ENCODE results near the gene C6orf89.
A peak's percentile ranks its signal among the peaks of the same experiment; 100 is the strongest.
"Not testable (repeated sequence)": the region's sequence is repeated elsewhere in the genome, so short reads cannot be mapped to it uniquely, and the experiment has no call there.

The C6orf89 gene

DNA sequence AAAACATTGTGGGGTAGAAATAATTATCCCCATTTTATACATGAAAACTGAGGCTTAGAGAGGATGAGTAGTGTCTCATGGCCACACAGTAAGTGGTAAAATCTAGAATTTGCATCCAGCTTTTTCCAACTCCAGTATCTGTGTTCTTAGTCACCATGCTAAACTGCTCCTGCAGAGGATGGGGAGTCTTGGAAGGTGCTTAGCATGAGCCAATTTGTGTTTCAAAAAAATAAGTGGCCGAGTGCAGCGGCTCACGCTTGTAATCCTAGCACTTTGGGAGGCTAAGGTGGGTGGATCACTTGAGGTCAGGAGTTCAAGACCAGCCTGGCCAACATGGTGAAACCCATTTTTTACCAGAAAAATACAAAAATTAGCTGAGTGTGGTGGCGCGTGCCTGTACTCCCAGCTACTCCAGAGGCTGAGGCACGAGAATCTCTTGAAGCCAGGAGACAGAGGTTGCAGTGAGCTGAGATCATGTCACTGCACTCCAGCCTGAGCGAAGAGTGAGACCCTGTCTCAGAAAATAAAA, 2.4 kb downstream of the C6orf89 start:
- DNase-seq (ENCODE audit: low read depth) = no peak

DNA sequence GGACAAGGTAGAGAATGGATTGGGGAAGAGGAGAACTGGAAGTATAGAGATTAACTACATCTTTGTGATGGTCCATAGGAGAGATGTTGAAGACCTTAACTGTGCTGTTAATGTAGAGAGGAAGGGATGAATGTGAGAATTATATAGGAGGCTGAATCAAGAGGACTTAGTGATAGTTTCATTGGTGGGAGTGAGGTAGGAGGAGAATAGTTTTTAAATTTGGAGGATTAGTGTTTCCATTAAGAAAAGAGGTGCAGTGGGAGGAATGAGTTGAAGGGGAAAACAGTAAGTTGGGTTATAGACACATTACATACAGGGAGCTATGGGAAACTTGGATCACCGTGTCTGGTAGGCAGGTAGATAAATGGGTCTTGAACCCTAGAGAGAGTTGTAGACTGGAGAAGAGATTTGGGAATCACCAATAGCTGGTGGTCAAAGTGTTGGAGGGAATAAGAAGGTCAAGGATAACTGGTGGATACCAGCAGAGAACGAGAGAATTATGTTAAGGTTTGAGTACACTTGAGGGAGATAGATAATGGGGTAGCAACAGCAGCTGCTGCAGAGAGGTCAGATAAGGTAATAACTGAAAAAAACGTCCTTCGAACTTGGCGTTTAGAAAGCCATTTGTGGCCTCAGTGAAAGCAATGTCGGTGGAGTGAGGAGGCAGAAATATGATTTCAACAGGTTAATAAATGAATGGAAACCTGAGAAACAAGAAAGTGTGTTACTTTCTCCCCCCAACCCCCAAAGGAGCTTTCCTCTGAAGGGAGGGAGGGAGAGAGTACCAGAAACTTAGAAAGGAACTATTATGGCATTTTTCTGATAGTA, 3.1 kb downstream of the C6orf89 start:
- no peak for DNase-seq (ENCODE audit: low read depth)

DNA sequence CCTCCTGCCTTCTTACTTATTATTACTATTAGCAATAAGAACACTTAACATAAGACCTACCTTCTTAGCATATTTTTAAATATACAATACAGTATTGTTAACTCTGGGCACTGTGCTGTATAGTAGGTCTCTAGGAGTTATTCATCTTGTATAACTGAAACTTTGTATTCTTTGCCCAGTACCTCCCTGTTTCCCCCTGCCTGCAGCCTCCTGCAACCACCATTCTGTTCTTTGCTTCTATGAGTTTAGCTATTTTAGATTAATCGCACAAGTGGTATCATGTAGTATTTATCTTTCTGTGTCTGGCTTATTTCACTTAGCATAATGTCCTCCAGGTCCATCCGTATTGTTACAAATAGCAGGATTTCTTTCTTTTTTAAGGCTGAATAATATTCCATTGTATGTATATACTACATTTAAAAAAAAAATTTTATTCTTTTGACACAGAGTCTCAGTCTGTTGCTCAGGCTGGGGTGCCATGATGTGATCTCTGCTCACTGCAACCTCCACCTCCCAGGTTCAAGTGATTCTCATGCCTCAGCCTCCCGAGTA, 4.4 kb downstream of the C6orf89 start:
- no peak for DNase-seq (ENCODE audit: low read depth)

DNA sequence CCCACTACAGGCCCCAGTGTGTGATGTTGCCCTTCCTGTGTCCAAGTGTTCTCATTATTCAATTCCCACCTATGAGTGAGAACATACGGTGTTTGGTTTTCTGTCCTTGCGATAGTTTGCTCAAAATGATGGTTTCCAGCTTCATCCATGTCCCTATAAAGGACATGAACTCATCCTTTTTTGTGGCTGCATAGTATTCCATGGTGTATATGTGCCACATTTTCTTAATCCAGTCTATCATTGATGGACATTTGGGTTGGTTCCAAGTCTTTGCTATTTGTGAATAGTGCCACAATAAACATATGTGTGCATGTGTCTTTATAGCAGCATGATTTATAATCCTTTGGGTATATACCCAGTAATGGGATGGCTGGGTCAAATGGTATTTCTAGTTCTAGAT, 5.4 kb downstream of the C6orf89 start:
- not testable (repeated sequence) for DNase-seq (ENCODE audit: low read depth)

DNA sequence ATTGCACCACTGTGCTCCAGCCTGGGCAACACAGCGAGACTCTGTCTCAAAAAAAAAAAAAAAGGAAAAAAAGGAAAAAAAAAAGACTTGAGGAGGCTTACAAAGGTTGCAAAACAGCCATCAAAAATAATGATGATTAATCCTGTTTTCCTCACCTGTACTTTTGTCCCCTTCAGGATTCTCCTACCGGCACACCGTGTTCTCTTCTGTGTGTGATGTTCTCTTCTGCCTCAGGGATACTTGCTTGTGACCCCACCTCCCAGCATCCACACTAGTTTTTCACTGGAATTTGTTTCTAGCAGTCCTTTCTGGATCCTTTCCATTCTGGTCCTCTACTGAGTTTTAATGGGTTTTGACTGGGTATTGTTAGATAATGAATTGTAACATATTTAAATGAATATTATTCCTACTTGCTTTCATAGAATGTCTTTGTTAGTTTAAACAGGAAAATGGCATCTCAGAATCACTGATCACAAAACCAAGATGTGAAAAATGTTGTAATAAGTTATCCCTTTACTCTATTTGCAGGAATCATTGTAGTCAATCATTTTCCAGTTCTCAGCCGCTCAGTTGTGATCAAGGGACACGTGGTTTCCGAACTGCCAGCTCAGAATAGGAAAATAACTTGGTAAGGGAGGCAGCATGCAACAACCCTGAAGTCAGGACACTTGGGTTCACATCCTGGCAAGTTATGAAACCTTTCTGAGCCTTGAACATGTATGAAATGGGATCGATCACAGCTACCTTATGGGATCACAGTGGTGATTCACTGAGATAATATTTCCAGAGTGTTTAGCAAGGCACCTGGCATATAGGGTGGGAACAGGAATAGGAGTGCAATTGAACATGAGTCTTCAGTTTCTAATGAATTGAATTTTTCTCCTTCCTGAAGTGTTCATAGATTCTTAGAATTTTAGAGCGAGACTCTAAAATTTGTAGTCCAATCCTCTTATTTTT, 8.5 kb downstream of the C6orf89 start:
- no peak for DNase-seq (ENCODE audit: low read depth)

DNA sequence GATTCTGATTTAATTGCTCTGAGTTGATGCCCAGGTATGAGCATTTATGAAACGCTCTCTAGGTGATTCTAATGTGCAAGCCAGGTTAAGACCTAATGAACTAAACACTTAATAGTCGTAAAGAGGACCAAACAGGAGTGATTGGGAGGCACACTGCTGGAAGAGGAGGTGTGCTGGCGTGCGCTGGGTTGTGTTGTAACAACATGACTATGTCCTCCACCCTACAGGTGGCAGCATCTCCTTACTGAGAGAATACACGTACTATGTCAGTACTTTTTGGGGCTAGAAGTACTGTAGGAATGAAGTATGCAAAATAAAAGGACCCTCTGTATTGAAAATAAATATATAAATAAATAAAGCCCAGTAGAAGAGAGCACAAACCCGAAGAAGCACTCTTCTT, 11.9 kb downstream of the C6orf89 start:
- DNase-seq (ENCODE audit: low read depth) = no peak

DNA sequence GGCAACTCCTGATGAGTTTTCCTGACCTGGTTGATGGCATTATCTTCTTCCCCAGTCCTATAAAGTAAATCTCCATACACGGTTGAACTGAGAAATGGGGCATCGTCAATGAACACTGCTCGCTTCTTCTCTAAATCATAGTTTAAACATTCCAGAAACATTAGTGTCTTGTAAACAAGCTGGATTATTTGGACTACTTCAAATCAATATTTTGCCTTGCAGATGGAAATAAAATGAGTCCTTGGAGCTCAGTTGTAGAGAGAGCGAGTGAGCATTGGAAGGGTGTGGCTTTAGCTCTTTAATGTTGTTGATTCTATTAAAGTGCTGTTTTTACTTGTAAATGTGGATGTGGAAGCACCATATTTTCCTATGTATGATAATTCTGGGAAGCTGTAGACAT, 18.4 kb downstream of the C6orf89 start:
- DNase-seq (ENCODE audit: low read depth) = no peak

DNA sequence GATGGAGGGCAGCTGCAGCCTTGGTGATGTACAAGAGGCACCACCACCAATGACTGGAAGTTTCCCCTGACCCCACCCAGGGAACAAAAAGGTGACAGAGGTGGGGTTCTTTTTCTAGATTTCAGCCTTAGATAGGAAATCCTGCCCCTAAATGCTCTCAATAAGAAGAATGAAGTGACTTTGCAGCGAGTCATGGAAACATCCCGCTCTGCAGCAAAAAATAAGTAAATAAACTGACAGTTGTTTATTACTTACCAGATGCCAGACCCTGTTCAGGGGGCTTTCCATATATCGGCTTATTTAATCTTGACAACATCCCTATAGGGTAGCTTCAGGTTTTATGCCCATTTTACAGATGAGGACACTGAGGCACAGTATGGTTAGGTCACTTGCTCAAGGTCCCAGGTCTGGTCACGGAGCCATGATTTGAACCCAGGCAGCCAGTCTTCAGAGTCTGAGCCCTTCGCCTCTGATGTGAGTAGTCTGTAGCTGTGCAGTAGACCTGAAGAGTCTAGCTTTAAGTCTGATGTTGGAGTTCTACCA, 19.2 kb downstream of the C6orf89 start:
- DNase-seq (ENCODE audit: low read depth) = no peak

DNA sequence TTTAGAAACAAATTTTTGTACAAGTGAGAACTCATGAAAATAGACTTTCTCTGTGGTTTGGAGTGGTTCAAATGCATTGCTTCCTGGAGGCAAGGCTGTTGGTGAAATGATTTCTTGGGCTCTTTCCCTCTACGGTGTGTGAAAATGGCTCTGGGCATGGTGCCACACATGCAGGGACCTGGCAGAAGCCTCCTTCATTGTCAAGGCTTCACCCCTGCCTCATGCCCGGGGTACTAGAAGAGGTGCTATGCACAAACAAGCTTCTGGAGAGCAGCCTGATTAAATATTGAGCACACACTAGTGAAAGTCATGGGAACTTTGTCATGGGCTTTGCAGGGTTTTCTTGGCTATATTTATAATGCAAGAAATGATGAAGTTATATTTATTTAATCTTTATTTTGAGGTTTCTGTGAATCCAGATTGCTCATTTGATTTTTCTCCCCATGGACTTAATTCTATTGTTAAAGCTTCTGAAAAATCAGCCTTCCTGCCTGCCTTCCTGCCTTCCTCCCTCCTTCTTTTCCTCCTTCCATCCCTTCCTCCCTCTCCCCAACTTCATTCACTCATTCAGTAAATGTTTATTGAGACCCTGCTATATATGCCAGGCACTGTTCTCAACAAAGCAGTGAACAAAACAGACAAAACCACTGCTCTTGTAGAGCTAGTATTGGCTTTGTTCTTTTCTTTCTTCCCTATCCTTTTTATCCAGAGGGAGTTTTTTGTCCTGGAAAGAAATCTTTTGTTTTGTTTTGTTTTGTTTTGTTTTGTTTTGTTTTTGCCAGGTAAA, 21.0 kb downstream of the C6orf89 start:
- no peak for DNase-seq (ENCODE audit: low read depth)

DNA sequence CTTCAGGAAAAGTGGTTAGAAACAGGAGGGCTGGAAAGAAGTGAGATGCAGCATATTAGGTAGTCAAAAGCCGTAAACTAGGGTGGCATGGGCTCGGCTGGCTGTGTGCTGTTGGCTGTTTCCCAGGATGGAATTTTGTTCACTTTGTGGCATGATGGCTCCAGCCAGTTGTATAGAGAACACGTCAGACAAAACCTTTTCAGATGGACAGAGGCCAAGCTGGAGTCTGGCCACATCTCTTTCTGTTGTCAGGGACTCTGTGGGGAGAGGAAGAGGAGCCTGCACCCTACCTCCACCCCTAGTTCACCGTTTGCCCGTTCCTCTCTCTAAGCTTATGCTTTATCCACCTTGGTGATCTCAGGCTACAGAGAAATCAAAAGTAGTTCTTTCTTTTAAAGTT, 22.0 kb downstream of the C6orf89 start:
- DNase-seq (ENCODE audit: low read depth) = no peak

DNA sequence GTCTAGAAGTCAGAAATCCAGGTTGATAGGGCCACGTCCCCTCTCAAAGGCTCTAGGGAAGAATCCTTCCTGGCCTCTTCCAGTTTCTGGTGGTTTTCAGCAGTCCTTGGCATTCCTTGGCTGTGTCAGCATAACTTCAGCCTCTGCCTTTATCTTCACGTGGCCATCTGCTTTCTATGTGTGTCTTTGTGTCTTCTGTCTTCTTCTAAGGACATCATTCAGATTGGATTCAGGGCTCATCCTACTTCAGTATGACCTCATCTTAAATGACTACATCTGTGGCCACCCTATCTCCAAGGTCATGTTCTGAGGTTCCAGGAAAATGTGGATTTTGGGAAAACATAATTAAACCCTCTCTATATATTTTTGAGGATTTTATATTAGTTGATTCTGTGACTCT, 23.0 kb downstream of the C6orf89 start:
- DNase-seq (ENCODE audit: low read depth) = no peak

DNA sequence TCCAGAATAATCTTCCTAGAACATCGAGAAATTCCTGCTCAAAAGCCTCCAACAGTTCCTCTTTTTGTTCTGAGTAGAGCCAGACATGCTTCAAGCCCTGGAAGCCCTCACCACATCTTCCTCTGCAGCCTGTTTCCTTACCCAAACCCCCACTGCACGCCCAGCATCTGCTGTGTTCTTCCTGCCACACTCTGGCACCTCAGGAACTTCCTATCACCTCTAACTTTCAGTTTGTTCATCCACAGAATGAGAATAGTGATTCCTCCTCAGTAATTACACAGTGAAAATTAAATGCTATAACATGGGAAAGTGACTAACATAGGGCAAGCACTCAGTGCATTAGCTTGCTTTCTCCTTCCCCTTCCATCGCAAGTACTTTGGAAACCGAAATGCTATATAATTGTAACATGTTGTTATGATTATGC, 26.3 kb downstream of the C6orf89 start:
- no peak for DNase-seq (ENCODE audit: low read depth)

DNA sequence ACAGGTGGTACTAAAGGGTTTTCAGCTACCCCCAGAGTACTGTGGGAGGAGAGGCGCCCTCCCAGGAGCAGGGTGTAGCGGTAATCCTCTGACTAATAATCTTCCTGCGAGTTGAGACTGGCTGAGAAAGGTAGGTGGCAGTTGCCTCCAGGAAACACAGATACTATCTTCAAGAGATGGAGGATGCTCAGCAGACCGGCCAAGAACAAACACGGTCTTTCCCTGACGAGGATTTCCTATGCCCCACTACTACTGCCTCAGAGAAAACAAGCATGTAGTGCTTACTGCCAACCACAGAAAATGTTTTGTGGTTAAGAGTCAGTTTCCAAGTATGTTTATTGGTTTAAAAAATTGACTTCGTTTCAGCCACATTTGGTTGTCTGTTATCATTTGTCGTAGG, 26.8 kb downstream of the C6orf89 start:
- DNase-seq (ENCODE audit: low read depth) = peak; percentile 30

DNA sequence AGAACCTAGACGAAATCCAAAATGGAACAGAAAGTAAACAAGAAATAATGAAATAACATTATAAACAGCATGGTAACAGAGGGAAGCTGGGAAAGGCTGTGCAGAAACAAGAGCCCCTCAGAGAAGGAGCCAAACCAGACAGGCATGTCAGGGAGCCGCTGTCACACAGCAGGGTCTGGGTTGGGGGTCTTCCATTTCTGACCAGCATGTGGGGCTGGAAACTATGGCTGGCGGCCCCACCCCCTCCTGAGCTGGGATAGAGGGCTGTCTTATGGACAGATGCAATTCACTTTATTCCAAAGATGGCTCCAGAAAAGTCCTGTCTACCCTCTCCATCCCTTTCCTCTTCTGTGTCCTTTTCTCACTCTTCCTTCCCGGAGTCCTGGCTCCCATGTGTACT, 27.3 kb downstream of the C6orf89 start:
- DNase-seq (ENCODE audit: low read depth) = no peak

DNA sequence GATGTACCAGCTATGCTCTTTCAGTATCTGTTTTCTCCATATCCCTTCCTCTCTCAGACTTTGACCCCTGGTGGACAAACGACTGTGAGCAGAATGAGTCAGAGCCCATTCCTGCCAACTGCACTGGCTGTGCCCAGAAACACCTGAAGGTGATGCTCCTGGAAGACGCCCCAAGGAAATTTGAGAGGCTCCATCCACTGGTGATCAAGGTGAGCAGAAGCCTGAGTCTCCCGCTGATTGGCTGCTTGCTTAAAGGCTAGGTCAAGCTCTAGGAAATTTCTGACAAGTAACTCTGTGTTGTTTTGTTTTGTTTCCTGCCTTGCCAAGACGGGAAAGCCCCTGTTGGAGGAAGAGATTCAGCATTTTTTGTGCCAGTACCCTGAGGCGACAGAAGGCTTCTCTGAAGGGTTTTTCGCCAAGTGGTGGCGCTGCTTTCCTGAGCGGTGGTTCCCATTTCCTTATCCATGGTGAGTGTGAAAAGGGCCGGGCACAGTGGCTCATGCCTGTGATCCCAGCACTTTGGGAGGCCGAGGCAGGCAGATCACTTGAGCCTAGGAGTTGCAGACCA, 28.6 kb downstream of the C6orf89 start:
- DNase-seq (ENCODE audit: low read depth) = no peak

DNA sequence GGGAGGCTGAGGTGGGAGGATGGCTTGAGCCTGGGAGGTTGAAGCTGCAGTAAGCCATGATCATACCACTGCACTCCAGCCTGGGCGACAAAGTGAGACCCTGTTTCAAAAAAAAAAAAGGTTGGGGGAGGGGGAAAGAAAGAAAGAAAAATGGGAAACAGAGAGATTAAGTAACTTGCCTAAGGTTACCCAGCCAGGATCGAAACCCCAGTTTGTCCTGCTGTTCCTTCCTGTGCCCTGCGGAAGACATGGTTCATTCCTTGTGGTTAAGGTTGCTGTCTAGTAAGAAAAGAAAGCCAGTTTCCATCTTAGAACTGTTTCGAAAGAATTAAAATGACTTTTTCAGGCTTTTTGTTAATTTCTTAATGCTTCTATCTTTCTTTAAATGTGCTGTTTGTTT, 29.8 kb downstream of the C6orf89 start:
- DNase-seq (ENCODE audit: low read depth) = no peak

DNA sequence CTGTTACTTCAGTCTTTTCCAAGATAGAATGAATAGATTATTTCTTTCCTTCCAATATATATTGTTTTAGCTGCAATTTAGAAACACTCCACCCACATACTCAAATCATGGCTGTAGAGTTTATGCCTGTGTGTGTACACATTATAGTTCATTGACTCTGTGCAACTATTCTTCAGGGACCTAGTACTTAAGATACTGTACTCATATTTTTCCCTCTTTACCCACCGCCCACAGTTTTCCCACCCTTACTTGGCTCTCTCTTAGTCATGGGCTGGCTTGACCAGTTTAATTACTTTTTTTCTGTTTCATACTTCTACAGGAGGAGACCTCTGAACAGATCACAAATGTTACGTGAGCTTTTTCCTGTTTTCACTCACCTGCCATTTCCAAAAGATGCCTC, 30.4 kb downstream of the C6orf89 start:
- DNase-seq (ENCODE audit: low read depth) = no peak

DNA sequence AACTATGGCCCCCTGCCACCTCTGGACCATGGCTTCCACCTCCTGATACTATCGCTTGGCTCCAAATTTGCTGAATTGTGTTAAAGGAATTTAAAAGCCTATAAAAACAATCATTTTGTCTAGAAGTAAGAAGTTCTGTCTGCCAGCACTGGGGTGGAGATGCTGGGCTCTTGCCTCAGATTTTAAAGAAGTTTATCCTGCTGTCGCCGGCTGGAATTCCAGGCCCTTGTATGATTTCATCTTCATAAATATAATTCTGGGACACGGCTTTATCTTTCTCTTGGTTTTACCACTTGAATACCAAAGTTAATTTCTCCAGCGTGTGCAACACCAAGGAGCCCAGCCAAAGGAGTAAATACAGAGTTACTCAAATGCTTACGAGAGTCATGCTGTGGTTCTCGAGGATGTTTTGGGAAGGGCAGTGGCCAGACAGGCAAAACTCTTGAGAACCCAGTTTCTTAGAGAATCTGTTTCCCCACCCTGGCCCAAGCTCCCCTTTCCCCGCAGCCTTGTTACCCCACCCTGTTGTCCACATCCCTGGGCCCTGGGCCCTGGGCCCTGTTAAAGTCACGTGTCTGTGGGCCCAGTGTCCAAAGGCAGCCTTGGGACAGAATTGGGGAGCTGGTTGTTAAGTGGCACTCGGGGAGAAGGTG, 31.9 kb downstream of the C6orf89 start:
- no peak for DNase-seq (ENCODE audit: low read depth)

DNA sequence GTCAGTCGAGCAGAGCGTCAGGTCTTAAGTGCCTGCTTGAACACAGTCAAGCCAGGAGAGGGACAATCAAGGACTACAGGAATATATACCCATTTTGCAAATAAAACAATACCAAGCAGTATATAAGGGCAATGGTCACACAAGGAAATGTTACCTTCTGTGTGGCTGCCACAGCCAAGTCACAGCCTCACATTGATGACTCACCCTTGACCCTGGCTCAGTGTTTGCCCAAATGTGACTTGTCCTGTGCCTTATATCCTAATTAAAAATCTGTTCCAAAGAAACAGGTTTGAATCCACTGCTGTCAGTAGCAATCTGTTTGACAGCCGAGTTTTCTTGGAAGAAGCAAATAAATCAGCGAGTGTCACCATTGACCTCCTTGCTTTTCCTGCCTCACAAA, 34.3 kb downstream of the C6orf89 start:
- DNase-seq (ENCODE audit: low read depth) = no peak

DNA sequence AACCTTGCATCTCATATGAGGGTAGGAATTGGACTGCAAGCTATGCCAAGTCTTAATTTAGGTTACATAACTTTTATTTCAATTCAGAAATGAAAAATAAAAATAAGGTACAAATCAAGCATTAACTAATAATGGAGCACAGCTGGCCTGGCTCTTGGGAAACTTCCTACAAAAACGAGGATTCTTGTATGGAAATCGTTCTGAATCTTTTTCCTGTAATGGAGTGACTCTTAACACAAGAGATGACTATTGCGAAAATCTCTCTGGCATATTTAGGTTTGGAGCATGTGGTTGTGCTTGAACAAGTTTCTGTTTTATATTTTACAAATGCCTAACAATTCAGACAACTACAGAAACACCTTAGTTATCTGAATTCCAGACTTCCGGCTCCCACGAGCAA, 34.8 kb downstream of the C6orf89 start:
- DNase-seq (ENCODE audit: low read depth) = no peak

DNA sequence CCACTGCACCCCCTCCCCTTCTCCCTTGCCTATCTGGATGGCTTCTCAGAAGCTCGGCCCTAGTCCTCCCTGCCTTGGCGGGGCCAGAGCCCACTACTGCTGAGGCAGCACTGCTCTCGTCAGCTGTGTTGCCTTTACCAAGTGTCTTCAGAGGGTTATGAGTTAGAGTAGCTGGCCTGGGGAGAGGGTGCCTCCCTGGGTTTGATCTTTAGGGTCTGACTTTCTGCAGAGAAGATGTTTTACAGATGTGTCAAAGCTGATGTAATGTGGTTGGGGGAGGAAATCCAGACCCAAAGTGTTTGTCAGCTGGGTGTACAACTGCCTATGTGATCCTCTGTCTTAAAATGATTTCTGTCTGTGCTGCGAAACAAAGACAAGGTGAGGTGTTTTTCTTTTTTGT, 38.4 kb downstream of the C6orf89 start:
- no peak for DNase-seq (ENCODE audit: low read depth)

Data from stimulated activated CD8-positive, alpha-beta memory T cell treated with anti-CD3 and anti-CD28 coated beads, Interleukin-4, amount 100 ng/mL, for 24 hours (primary cell).